Lung (tissue), 12 donors: ENCODE results near the gene ARHGAP31. TPM values are rescaled to one million over a fixed set of nuclear protein-coding genes. Genes with fewer than 3 reads are reported as not detected.
A peak's percentile ranks its signal among the peaks of the same experiment; 100 is the strongest.
"Not testable (repeated sequence)": the region's sequence is repeated elsewhere in the genome, so short reads cannot be mapped to it uniquely, and the experiment has no call there.

ENCODE experiments used
- ATAC-seq: fragments of 200-7000 bp; cut with Tn5 transposase; one replicate; pipeline ENCODE4 v1.9.1; 2020; ENCODE audit warnings: moderate number of reproducible peaks; ENCODE audit not compliant: insufficient read depth, low FRiP score
- DNase-seq, 3 donors: peaks; one replicate each; pipeline ENCODE4 v3.0.0-alpha.2; 2013 to 2017
- H3K27ac ChIP-seq, 2 donors: one replicate each; pipeline ENCODE4 v1.5.1; 2013; ENCODE audit warnings: mild to moderate bottlenecking in 2 of 2, moderate library complexity in 2 of 2, control low read depth in 1 of 2, inconsistent platforms in 1 of 2, low read depth in 1 of 2, low read length in 1 of 2
- H3K27me3 ChIP-seq, 3 donors: one replicate each; pipeline ENCODE4 v1.5.1; 2013; ENCODE audit warnings: low read length in 2 of 3; ENCODE audit not compliant: control insufficient read depth in 3 of 3, insufficient read depth in 3 of 3
- H3K36me3 ChIP-seq, 4 donors: one replicate each; pipeline ENCODE4 v1.5.1; 2013; ENCODE audit warnings: low read length in 4 of 4, mild to moderate bottlenecking in 1 of 4, moderate library complexity in 1 of 4; ENCODE audit not compliant: control insufficient read depth in 4 of 4, insufficient read depth in 4 of 4
- H3K4me1 ChIP-seq, 5 donors: one replicate each; pipeline ENCODE4 v1.5.1; 2013; ENCODE audit warnings: low read length in 5 of 5, mild to moderate bottlenecking in 2 of 5, moderate library complexity in 1 of 5; ENCODE audit not compliant: control insufficient read depth in 5 of 5, insufficient read depth in 5 of 5
- H3K4me3 ChIP-seq: one replicate; pipeline ENCODE4 v1.5.1; 2013; ENCODE audit warnings: mild to moderate bottlenecking, control low read depth, moderate library complexity
- H3K9ac ChIP-seq, 2 donors: one replicate each; pipeline ENCODE4 v1.5.1; 2013; ENCODE audit warnings: low read length in 2 of 2, control low read depth in 1 of 2; ENCODE audit not compliant: insufficient read depth in 1 of 2
- H3K9me3 ChIP-seq, 4 donors: one replicate each; pipeline ENCODE4 v1.5.1; 2013; ENCODE audit warnings: low read length in 3 of 4, mild to moderate bottlenecking in 1 of 4, moderate library complexity in 1 of 4; ENCODE audit not compliant: control insufficient read depth in 4 of 4, insufficient read depth in 3 of 4
- CTCF ChIP-seq: IDR thresholded peaks from 2 replicates; pipeline ENCODE4 v1.5.1; 2012; ENCODE audit warnings: mild to moderate bottlenecking; ENCODE audit errors: control extremely low read depth, extremely low read depth
- WGBS, 2 donors: extraction: QIAGEN DNeasy Blood & Tissue Kit; methylation state at CpG; one replicate each; pipeline ENCODE4 v1.1.7; 2013; 5-methylcytosine and 5-hydroxymethylcytosine counted together
- polyA plus RNA-seq, 2 donors: library from polyadenylated mRNA; stranded (reverse); fragments of 200-250 nt; gene quantifications; one replicate each; pipeline ENCODE4 v1.2.1, GENCODE V29; 2013
- total RNA-seq, 2 donors: library from RNA; depleted of rRNA in 1 of 2; stranded (reverse); fragments of >200 nt in 1 of 2; gene quantifications; one replicate each; pipeline ENCODE4 v1.2.1, GENCODE V29; 2014 to 2021
- donor health status: control.
- donor health status: control.
- donor health status: Bipolar disorder and iron deficiency.
- donor health status: healthy.
- donor health status: DM: yes; HTN: yes; CAD: no.

The ARHGAP31 gene
- total and polyA plus RNA-seq, 4 donors: 11.6 to 58.5 (median 31.7) TPM

DNA sequence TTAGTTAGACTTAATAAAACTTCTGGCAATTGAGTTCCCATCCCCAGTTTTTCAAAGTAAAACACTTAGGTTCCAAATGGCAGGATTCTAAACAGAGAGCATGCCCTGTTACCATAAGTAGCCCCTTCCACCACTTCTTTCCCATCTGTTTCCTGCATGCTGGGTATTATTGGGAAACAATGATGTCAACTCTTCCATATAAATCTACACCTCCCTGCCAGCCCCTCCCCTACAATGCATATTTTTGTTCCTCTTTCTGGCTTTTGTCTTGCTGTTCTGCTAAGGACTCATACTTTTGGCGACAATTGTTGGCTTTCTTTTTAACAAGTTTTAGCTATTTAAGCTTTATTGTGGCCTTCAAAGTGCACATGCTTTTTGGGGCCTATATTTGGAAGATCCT is 11.1 kb downstream of the ARHGAP31 start:
- WGBS, 2 donors: 21 to 55% methylated on average over 1 of the region's 1 CpG
- Histone ChIP-seq H3K27ac (no peak overlapping the region), H3K36me3 (peaks cover 0 to 15% (median 8%) of the 10 kb centered on the region in 4 donors), H3K9ac (peak overlapping the region in 1 of 2 donors; percentile 20), H3K9me3 (no peaks in the 10 kb centered on the region), H3K4me3 (no peak overlapping the region), H3K4me1 (peaks cover 0 to 31% (median 9%) of the 10 kb centered on the region in 5 donors), H3K27me3 (no peaks in the 10 kb centered on the region)
- no peak for ATAC-seq
- peak in 2 of 3 donors; percentile 43 to 46 for DNase-seq
- TF ChIP-seq CTCF: no peak

GRCh38 chr3:119306378-119306777 is 12.2 kb downstream of the ARHGAP31 start:
- not testable (repeated sequence) for ATAC-seq, H3K4me3 ChIP-seq, H3K9ac ChIP-seq, H3K9me3 ChIP-seq, DNase-seq, H3K27ac ChIP-seq, H3K27me3 ChIP-seq
- WGBS, 2 donors: 94 to 96% methylated on average over 9 of the region's 9 CpGs
- Histone ChIP-seq H3K36me3 (peaks cover 0 to 15% (median 8%) of the 10 kb centered on the region in 4 donors), H3K4me1 (peaks cover 0 to 27% (median 4%) of the 10 kb centered on the region in 5 donors)

DNA sequence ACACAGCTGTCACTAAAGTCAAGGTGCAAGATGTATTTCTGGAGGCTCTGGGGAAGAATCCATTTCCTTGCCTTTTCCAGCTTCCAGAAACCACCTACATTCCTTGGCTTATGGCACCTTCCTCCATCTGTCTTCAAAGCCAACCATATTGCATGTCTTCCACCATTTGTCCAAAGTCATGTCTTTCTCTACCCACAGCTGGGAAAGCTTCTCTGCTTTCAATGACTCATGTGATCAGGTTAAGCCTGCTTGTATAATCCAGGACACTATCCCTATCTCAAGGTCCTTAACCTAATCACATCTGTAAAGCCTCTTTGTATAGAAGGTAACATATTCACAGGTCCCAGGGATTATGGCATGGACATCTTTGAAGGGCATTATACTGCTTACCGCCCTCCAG is 14.2 kb downstream of the ARHGAP31 start:
- no peak overlapping the region for H3K27ac ChIP-seq
- no peak for TF ChIP-seq CTCF
- no peaks in the 10 kb centered on the region for H3K27me3 ChIP-seq
- H3K9me3 ChIP-seq: no peaks in the 10 kb centered on the region
- peaks cover 0 to 12% (median 9%) of the 10 kb centered on the region in 4 donors for H3K36me3 ChIP-seq
- peaks cover 0 to 21% (median 4%) of the 10 kb centered on the region in 5 donors for H3K4me1 ChIP-seq
- no peak for DNase-seq
- H3K9ac ChIP-seq: no peak overlapping the region
- ATAC-seq: no peak
- WGBS, 2 donors: 95 to 99% methylated on average over 1 of the region's 1 CpG
- no peak overlapping the region for H3K4me3 ChIP-seq

DNA sequence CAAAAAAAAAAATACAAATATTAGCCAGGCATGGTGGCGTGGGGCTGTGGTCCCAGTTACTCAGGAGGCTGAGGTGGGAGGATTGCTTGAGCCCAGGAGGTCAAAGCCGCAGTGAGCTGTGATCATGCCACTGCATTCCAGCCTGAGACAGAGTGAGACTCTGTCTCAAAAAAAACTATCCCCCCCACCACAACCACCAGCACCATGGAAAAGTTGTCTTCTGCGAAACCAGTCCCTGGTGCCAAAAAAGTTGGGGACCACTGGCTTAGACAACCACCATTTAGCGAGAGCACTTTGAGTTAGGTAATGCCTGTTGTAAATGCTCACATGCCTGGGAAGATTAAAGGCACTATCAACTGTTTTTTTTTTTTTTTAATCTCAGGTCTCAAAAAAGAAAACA is 15.4 kb downstream of the ARHGAP31 start:
- H3K27ac ChIP-seq: no peak overlapping the region
- no peak for TF ChIP-seq CTCF
- H3K4me3 ChIP-seq: no peak overlapping the region
- H3K9ac ChIP-seq: no peak overlapping the region
- ATAC-seq: no peak
- H3K9me3 ChIP-seq: no peaks in the 10 kb centered on the region
- H3K4me1 ChIP-seq: peaks cover 0 to 17% (median 4%) of the 10 kb centered on the region in 5 donors
- WGBS, 2 donors: 98 to 99% methylated on average over 4 of the region's 4 CpGs
- no peaks in the 10 kb centered on the region for H3K27me3 ChIP-seq
- H3K36me3 ChIP-seq: peaks cover 4 to 18% (median 14%) of the 10 kb centered on the region in 4 donors
- DNase-seq: no peak
